Endothelial cell of umbilical vein (primary cell): ENCODE measurements around the gene EYS.

Experiments
- EZH2 ChIP-seq: IDR thresholded peaks from 2 replicates; pipeline ENCODE4 v1.6.1; 2012; ENCODE audit warnings: borderline replicate concordance, low read depth, mild to moderate bottlenecking, moderate library complexity, low read length, inconsistent platforms; ENCODE audit not compliant: severe bottlenecking
- GATA2 ChIP-seq: IDR thresholded peaks from 2 replicates; pipeline ENCODE4 v1.7.0; 2011; ENCODE audit warnings: low read depth, mild to moderate bottlenecking, moderate library complexity, mixed read lengths, low read length; ENCODE audit not compliant: insufficient read length, insufficient read depth
- MYC ChIP-seq: IDR thresholded peaks from one replicate; pipeline ENCODE4 v1.6.1; 2011; ENCODE audit warnings: mild to moderate bottlenecking, low read depth, low read length
- POLR2A ChIP-seq: IDR thresholded peaks from 2 replicates; pipeline ENCODE4 v1.6.1; 2012; ENCODE audit warnings: low read depth, mild to moderate bottlenecking, control low read depth, low read length
- POLR2AphosphoS5 ChIP-seq: IDR thresholded peaks from 2 replicates; pipeline ENCODE4 v1.6.1; 2012; ENCODE audit warnings: low read depth, mild to moderate bottlenecking, control low read depth, low read length, moderate library complexity; ENCODE audit not compliant: insufficient read depth
- TF ChIP-seq, protein P1 (sequence below), 2 donors: IDR thresholded peaks; 1 replicate in 1 of 2; 2 replicates in 1 of 2; pipeline ENCODE4 v1.5.1; 2011; ENCODE audit warnings: low read length in 2 of 2, mild to moderate bottlenecking in 2 of 2, moderate library complexity in 2 of 2, control low read depth in 1 of 2, inconsistent platforms in 1 of 2, low read depth in 1 of 2; ENCODE audit not compliant: insufficient read depth in 1 of 2; ENCODE audit errors: extremely low read depth in 1 of 2
- TF ChIP-seq, protein P2 (sequence below): IDR thresholded peaks from 2 replicates; pipeline ENCODE4 v1.6.1; 2011; ENCODE audit not compliant: insufficient read depth, insufficient read length

DNA sequence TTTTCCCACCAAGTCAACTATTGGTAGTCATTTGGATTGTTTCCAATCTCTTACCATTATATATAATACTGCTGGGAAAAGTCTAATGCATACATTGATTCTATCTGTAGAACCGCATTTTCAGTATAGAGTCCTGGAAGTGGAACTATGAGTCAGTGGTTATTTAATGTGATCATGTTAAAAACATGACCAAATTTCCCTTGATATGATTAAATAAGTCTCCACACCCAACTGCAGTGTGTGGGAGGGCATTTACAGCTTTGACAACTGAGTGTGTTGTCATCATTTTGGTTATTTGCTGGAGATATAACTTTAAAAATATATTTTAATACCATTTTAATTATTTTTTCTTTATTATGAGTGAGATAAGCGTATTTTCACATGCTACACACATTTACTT lies 1027.6 kb downstream of the EYS start:
- TF ChIP-seq, protein P1, sequence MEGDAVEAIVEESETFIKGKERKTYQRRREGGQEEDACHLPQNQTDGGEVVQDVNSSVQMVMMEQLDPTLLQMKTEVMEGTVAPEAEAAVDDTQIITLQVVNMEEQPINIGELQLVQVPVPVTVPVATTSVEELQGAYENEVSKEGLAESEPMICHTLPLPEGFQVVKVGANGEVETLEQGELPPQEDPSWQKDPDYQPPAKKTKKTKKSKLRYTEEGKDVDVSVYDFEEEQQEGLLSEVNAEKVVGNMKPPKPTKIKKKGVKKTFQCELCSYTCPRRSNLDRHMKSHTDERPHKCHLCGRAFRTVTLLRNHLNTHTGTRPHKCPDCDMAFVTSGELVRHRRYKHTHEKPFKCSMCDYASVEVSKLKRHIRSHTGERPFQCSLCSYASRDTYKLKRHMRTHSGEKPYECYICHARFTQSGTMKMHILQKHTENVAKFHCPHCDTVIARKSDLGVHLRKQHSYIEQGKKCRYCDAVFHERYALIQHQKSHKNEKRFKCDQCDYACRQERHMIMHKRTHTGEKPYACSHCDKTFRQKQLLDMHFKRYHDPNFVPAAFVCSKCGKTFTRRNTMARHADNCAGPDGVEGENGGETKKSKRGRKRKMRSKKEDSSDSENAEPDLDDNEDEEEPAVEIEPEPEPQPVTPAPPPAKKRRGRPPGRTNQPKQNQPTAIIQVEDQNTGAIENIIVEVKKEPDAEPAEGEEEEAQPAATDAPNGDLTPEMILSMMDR (IDR thresholded peaks at IDR 0.05; ENCODE audit: extremely low read depth in 1 of 2, insufficient read depth in 1 of 2, low read depth in 1 of 2, low read length in 2 of 2), result no peak
- TF ChIP-seq POLR2A (no peak), EZH2 (no peak), MYC (no peak), GATA2 (no peak), POLR2AphosphoS5 (no peak)
- TF ChIP-seq, protein P2, sequence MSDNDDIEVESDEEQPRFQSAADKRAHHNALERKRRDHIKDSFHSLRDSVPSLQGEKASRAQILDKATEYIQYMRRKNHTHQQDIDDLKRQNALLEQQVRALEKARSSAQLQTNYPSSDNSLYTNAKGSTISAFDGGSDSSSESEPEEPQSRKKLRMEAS, result no peak
